WTC11 (cell line): ENCODE measurements around the gene KDELR1. TPM values are rescaled to one million over a fixed set of nuclear protein-coding genes. Genes with fewer than 3 reads are reported as not detected.

Source experiments
- ATAC-seq: fragments of 200-7000 bp; cut with Tn5 transposase; 2 replicates; pipeline ENCODE4 v1.10.0; 2021; ENCODE audit warnings: mild to moderate bottlenecking, moderate library complexity
- CTCF ChIA-PET: fragments of 300-600 bp; sonication (Branson Sonifier 250); formaldehyde crosslinking; loops from one replicate; lab custom pipeline; 2021; ENCODE audit warnings: antibody characterized with exemption; lab: Charles Lee
- POLR2A ChIA-PET: fragments of 350-600 bp; sonication (Branson Sonifier 250); formaldehyde crosslinking; loops from one replicate; lab custom pipeline; 2021; ENCODE audit warnings: antibody characterized with exemption; lab: Charles Lee
- DNase-seq: peaks from one replicate; pipeline ENCODE4 v3.0.0; 2021; ENCODE audit warnings: low spot score
- H3K27ac Mint-ChIP-seq: 2 replicates; pipeline ENCODE4 v1.8.0; 2021; ENCODE audit warnings: mixed read lengths
- H3K27me3 Mint-ChIP-seq: 2 replicates; pipeline ENCODE4 v1.8.0; 2021; ENCODE audit warnings: low read depth, mild to moderate bottlenecking, moderate library complexity, mixed read lengths
- H3K36me3 Mint-ChIP-seq: 2 replicates; pipeline ENCODE4 v1.8.0; 2021; ENCODE audit warnings: mixed read lengths
- H3K4me1 Mint-ChIP-seq: 2 replicates; pipeline ENCODE4 v1.8.0; 2022; ENCODE audit warnings: mixed read lengths
- H3K4me3 Mint-ChIP-seq: 2 replicates; pipeline ENCODE4 v1.8.0; 2021; ENCODE audit warnings: mild to moderate bottlenecking, moderate library complexity, mixed read lengths
- H3K9me3 Mint-ChIP-seq: 2 replicates; pipeline ENCODE4 v1.8.0; 2021; ENCODE audit warnings: mixed read lengths
- CREM ChIP-seq: sonication (generic); formaldehyde crosslinking; IDR thresholded peaks from 2 replicates; pipeline ENCODE4 v1.8.1; 2022; ENCODE audit warnings: mild to moderate bottlenecking, missing genetic modification reagents, moderate library complexity
- EMX1 ChIP-seq: fragments of 250-450 bp; sonication (Bioruptor Pico); IDR thresholded peaks from 2 replicates; pipeline ENCODE4 v1.8.0; 2021; ENCODE audit warnings: mild to moderate bottlenecking
- FOXP1 ChIP-seq: sonication (generic); formaldehyde crosslinking; IDR thresholded peaks from 2 replicates; pipeline ENCODE4 v1.8.0; 2022; ENCODE audit warnings: missing genetic modification reagents, mild to moderate bottlenecking, moderate library complexity, borderline replicate concordance
- NFE2L1 ChIP-seq: sonication (generic); formaldehyde crosslinking; IDR thresholded peaks from 2 replicates; pipeline ENCODE4 v1.8.1; 2023; ENCODE audit warnings: missing genetic modification reagents
- NFYB ChIP-seq: sonication (generic); formaldehyde crosslinking; conservative IDR thresholded peaks from 2 replicates; pipeline ENCODE4 v1.8.0; 2022; ENCODE audit warnings: low read depth, missing genetic modification reagents
- NR2C2 ChIP-seq: sonication (generic); formaldehyde crosslinking; IDR thresholded peaks from 2 replicates; pipeline ENCODE4 v1.8.0; 2022; ENCODE audit warnings: mild to moderate bottlenecking, missing genetic modification reagents
- RELA ChIP-seq: sonication (generic); formaldehyde crosslinking; IDR thresholded peaks from 2 replicates; pipeline ENCODE4 v1.8.1; 2022; ENCODE audit warnings: missing genetic modification reagents, mild to moderate bottlenecking, borderline replicate concordance
- SMAD4 ChIP-seq: sonication (generic); formaldehyde crosslinking; IDR thresholded peaks from 2 replicates; pipeline ENCODE4 v1.8.0; 2022; ENCODE audit warnings: mild to moderate bottlenecking, missing genetic modification reagents
- TEAD1 ChIP-seq: sonication (generic); formaldehyde crosslinking; IDR thresholded peaks from 2 replicates; pipeline ENCODE4 v1.8.0; 2022; ENCODE audit warnings: mild to moderate bottlenecking, missing genetic modification reagents
- TEAD4 ChIP-seq: sonication (generic); formaldehyde crosslinking; IDR thresholded peaks from 2 replicates; pipeline ENCODE4 v1.8.0; 2022; ENCODE audit warnings: mild to moderate bottlenecking, missing genetic modification reagents
- TP53 ChIP-seq: sonication (generic); formaldehyde crosslinking; IDR thresholded peaks from 2 replicates; pipeline ENCODE4 v1.8.1; 2023; ENCODE audit warnings: mild to moderate bottlenecking, missing genetic modification reagents
- ZBTB21 ChIP-seq: sonication (generic); formaldehyde crosslinking; IDR thresholded peaks from 2 replicates; pipeline ENCODE4 v1.8.1; 2023; ENCODE audit warnings: mild to moderate bottlenecking, missing genetic modification reagents, borderline replicate concordance
- total RNA-seq: library from RNA; stranded (reverse); gene quantifications from 3 replicates; pipeline ENCODE4 v1.2.3, GENCODE V29; 2021
- TF ChIP-seq, protein P1 (sequence below): sonication (generic); formaldehyde crosslinking; IDR thresholded peaks from 2 replicates; pipeline ENCODE4 v1.8.1; 2023; ENCODE audit warnings: mild to moderate bottlenecking, missing genetic modification reagents, borderline replicate concordance
- TF ChIP-seq, protein P2 (sequence below): sonication (generic); formaldehyde crosslinking; IDR thresholded peaks from 2 replicates; pipeline ENCODE4 v1.8.1; 2023; ENCODE audit warnings: mild to moderate bottlenecking, missing genetic modification reagents, moderate library complexity
- TF ChIP-seq, protein P3 (sequence below): sonication (generic); formaldehyde crosslinking; IDR thresholded peaks from 2 replicates; pipeline ENCODE4 v1.8.1; 2022; ENCODE audit warnings: low read depth, mild to moderate bottlenecking, moderate library complexity, missing genetic modification reagents, borderline replicate concordance
- TF ChIP-seq, protein P4 (sequence below): sonication (generic); formaldehyde crosslinking; IDR thresholded peaks from 2 replicates; pipeline ENCODE4 v1.8.1; 2022; ENCODE audit warnings: mild to moderate bottlenecking, moderate library complexity, missing genetic modification reagents
- TF ChIP-seq, protein P5 (sequence below): fragments of 250-450 bp; sonication (Bioruptor Pico); conservative IDR thresholded peaks from 2 replicates; pipeline ENCODE4 v1.9.0; 2021; ENCODE audit warnings: mild to moderate bottlenecking
- TF ChIP-seq, protein P6 (sequence below): sonication (generic); formaldehyde crosslinking; IDR thresholded peaks from 2 replicates; pipeline ENCODE4 v1.8.1; 2023; ENCODE audit warnings: mild to moderate bottlenecking, moderate library complexity, missing genetic modification reagents
- TF ChIP-seq, protein P7 (sequence below): sonication (generic); formaldehyde crosslinking; IDR thresholded peaks from 2 replicates; pipeline ENCODE4 v1.8.0; 2022; ENCODE audit warnings: mild to moderate bottlenecking, missing genetic modification reagents
- TF ChIP-seq, protein P8 (sequence below): sonication (generic); formaldehyde crosslinking; conservative IDR thresholded peaks from 2 replicates; pipeline ENCODE4 v1.8.1; 2023; ENCODE audit warnings: mild to moderate bottlenecking, low read depth, missing genetic modification reagents, moderate library complexity

KDELR1 gene
- total RNA-seq, 1 experiment from 2014 or later, result 207 TPM

DNA sequence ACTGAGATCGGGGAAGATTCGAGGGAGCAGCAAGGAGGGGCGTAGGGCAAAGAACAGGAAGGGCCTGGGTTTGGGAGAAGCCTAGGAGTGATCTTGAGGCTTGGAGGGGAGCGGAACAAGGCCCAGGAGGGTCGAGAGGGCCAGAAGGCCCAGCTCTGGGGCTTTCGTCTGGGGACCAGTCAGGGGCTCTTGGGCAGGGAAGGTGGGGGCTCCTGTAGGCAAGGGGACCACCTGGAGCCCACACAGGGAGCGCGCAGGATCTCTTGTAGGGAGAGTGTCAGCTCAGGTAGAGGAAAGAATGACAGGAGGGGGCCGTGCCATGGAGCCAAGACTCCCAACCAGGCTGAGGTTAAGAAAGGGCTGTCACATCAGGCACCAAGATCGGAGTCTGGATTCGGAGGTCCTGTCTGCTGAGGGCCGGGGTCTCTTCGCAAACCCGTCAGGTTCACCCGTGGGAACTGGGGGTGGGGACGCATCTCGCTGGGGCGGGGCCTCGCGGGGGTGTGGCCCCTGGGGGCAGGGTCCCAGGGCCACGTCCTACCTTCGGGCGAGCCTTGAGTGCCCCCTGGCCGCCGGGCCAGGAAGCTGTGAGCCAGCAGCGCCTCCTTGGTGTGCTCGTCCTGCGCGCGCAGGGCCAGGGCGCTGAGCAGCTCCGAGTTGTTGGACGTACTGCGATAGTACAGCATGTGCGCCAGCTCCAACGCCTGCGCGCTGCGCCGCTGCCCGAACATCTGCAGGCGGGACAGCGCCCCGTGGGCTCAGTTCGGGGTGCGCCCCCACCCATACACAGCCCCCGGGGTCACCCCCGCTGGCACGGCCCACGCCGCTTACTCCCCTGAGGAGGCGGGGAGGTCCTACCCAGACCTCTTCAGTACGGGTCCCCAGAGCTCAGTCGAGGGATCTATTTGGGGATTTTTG, 57.6 kb downstream of the KDELR1 start:
- ATAC-seq (peak; percentile 74), DNase-seq (peak; percentile 92)
- Mint-ChIP-seq H3K36me3 (no peaks in the 10 kb centered on the region), H3K4me3 (peak overlapping the region; percentile 84), H3K4me1 (peaks cover 30% of the 10 kb centered on the region), H3K27ac (peak overlapping the region; percentile 97), H3K9me3 (peaks cover 4% of the 10 kb centered on the region), H3K27me3 (peaks cover 10% of the 10 kb centered on the region)
- POLR2A ChIA-PET, result interaction anchor here (0.7 to 2.5 kb wide), 8 partner anchors 8 to 290 kb away, joined by 3 to 16 read pairs (median 4); partner anchors contain the start of genes EMP3, SYNGR4 and TMEM143
- CTCF ChIA-PET, result interaction anchor here (0.6 to 10.2 kb wide), 54 partner anchors 12 to 887 kb away, joined by 3 to 404 read pairs (median 5); partner anchors contain the start of genes CARD8, EMP3, GRIN2D and GRWD1
- TF ChIP-seq TEAD1 (CRISPR knock-in tag), result no peak
- TF ChIP-seq NR2C2 (CRISPR knock-in tag), result no peak
- TF ChIP-seq SMAD4 (CRISPR knock-in tag), result no peak
- no peak for TF ChIP-seq TP53 (CRISPR knock-in tag)
- no peak for TF ChIP-seq NFYB (CRISPR knock-in tag)
- no peak for TF ChIP-seq CREM (CRISPR knock-in tag)
- TF ChIP-seq, protein P1, sequence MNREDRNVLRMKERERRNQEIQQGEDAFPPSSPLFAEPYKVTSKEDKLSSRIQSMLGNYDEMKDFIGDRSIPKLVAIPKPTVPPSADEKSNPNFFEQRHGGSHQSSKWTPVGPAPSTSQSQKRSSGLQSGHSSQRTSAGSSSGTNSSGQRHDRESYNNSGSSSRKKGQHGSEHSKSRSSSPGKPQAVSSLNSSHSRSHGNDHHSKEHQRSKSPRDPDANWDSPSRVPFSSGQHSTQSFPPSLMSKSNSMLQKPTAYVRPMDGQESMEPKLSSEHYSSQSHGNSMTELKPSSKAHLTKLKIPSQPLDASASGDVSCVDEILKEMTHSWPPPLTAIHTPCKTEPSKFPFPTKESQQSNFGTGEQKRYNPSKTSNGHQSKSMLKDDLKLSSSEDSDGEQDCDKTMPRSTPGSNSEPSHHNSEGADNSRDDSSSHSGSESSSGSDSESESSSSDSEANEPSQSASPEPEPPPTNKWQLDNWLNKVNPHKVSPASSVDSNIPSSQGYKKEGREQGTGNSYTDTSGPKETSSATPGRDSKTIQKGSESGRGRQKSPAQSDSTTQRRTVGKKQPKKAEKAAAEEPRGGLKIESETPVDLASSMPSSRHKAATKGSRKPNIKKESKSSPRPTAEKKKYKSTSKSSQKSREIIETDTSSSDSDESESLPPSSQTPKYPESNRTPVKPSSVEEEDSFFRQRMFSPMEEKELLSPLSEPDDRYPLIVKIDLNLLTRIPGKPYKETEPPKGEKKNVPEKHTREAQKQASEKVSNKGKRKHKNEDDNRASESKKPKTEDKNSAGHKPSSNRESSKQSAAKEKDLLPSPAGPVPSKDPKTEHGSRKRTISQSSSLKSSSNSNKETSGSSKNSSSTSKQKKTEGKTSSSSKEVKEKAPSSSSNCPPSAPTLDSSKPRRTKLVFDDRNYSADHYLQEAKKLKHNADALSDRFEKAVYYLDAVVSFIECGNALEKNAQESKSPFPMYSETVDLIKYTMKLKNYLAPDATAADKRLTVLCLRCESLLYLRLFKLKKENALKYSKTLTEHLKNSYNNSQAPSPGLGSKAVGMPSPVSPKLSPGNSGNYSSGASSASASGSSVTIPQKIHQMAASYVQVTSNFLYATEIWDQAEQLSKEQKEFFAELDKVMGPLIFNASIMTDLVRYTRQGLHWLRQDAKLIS, result no peak
- TF ChIP-seq RELA (CRISPR knock-in tag), result peak; percentile 29; the same call in 1 of the 2 replicates
- TF ChIP-seq, protein P2, sequence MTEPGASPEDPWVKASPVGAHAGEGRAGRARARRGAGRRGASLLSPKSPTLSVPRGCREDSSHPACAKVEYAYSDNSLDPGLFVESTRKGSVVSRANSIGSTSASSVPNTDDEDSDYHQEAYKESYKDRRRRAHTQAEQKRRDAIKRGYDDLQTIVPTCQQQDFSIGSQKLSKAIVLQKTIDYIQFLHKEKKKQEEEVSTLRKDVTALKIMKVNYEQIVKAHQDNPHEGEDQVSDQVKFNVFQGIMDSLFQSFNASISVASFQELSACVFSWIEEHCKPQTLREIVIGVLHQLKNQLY (CRISPR knock-in tag), result no peak
- TF ChIP-seq FOXP1 (CRISPR knock-in tag), result peak; percentile 31; the same call in 1 of the 2 replicates
- TF ChIP-seq, protein P3, sequence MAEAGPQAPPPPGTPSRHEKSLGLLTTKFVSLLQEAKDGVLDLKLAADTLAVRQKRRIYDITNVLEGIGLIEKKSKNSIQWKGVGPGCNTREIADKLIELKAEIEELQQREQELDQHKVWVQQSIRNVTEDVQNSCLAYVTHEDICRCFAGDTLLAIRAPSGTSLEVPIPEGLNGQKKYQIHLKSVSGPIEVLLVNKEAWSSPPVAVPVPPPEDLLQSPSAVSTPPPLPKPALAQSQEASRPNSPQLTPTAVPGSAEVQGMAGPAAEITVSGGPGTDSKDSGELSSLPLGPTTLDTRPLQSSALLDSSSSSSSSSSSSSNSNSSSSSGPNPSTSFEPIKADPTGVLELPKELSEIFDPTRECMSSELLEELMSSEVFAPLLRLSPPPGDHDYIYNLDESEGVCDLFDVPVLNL (CRISPR knock-in tag), result no peak
- TF ChIP-seq, protein P4, sequence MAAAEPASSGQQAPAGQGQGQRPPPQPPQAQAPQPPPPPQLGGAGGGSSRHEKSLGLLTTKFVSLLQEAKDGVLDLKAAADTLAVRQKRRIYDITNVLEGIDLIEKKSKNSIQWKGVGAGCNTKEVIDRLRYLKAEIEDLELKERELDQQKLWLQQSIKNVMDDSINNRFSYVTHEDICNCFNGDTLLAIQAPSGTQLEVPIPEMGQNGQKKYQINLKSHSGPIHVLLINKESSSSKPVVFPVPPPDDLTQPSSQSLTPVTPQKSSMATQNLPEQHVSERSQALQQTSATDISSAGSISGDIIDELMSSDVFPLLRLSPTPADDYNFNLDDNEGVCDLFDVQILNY (CRISPR knock-in tag), result no peak
- TF ChIP-seq, protein P5, sequence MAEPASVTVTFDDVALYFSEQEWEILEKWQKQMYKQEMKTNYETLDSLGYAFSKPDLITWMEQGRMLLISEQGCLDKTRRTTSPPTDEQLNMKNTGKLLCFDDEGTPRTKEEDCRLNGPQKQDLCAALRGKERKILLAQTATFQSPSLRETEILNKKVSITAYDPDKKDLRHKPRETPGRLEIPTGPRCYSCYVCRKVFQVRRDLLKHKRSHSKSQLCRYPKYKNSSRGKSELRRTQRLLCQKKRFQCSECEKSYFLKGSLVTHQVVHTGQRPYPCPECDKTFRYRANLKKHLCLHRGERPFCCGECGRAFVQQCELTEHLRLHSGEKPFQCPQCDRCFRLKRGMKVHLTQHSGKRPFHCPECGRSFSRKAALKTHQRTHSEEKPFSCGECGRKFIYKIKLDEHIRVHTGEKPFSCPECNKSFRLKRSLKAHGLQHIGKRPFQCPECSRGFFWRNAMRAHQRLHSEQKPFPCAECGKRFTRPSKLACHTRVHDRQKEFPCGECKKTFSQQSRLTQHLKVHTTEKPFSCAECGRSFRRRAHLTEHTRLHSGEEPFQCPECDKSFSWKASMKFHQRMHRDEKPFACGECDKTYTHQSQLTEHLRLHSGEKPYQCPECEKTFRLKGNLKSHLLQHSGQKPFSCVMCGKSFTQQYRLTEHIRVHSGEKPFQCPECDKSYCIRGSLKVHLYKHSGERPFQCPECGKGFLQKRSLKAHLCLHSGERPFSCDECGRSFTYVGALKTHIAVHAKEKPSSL (CRISPR knock-in tag), result no peak
- TF ChIP-seq, protein P6, sequence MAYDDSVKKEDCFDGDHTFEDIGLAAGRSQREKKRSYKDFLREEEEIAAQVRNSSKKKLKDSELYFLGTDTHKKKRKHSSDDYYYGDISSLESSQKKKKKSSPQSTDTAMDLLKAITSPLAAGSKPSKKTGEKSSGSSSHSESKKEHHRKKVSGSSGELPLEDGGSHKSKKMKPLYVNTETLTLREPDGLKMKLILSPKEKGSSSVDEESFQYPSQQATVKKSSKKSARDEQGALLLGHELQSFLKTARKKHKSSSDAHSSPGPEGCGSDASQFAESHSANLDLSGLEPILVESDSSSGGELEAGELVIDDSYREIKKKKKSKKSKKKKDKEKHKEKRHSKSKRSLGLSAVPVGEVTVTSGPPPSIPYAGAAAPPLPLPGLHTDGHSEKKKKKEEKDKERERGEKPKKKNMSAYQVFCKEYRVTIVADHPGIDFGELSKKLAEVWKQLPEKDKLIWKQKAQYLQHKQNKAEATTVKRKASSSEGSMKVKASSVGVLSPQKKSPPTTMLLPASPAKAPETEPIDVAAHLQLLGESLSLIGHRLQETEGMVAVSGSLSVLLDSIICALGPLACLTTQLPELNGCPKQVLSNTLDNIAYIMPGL (CRISPR knock-in tag), result 0 out of 2 replicates have a peak, but pooled peaks have one; percentile 60
- no peak for TF ChIP-seq TEAD4 (CRISPR knock-in tag)
- TF ChIP-seq NFE2L1, result no peak; the same call in 1 of the 2 replicates
- TF ChIP-seq EMX1 (CRISPR knock-in tag), result no peak
- TF ChIP-seq ZBTB21 (CRISPR knock-in tag), result no peak
- TF ChIP-seq, protein P7, sequence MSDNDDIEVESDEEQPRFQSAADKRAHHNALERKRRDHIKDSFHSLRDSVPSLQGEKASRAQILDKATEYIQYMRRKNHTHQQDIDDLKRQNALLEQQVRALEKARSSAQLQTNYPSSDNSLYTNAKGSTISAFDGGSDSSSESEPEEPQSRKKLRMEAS (CRISPR knock-in tag), result peak; percentile 85
- TF ChIP-seq, protein P8, sequence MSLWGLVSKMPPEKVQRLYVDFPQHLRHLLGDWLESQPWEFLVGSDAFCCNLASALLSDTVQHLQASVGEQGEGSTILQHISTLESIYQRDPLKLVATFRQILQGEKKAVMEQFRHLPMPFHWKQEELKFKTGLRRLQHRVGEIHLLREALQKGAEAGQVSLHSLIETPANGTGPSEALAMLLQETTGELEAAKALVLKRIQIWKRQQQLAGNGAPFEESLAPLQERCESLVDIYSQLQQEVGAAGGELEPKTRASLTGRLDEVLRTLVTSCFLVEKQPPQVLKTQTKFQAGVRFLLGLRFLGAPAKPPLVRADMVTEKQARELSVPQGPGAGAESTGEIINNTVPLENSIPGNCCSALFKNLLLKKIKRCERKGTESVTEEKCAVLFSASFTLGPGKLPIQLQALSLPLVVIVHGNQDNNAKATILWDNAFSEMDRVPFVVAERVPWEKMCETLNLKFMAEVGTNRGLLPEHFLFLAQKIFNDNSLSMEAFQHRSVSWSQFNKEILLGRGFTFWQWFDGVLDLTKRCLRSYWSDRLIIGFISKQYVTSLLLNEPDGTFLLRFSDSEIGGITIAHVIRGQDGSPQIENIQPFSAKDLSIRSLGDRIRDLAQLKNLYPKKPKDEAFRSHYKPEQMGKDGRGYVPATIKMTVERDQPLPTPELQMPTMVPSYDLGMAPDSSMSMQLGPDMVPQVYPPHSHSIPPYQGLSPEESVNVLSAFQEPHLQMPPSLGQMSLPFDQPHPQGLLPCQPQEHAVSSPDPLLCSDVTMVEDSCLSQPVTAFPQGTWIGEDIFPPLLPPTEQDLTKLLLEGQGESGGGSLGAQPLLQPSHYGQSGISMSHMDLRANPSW (CRISPR knock-in tag), result no peak
